GM21825 (cell line): ENCODE data around the gene CDYL2.

Experiments used
- ATAC-seq: cut with Tn5 transposase; IDR thresholded peaks from one replicate; pipeline ENCODE4 v1.9.1; 2021; ENCODE audit warnings: mild to moderate bottlenecking, moderate library complexity; ENCODE audit not compliant: unreplicated experiment

CDYL2 gene

DNA sequence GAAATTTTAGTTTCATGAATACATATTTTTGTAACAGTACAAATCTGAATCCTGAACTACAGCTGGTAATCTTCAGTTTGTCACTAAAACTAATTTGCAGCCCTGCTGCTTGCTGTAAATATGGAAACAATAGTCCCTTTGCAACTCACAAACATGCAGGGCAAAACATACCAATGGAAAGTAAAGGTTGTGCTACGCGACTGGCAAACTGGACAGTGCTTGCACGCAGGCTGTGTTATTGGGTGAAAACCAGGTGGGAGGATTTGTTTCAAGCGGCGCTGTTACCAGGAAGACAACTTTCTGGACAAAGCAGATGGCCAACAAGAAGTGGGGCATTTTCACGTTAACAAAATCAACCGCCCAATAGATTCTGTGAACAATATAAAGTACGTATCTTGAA lies 93.5 kb downstream of the CDYL2 start:
- no peak for ATAC-seq

DNA sequence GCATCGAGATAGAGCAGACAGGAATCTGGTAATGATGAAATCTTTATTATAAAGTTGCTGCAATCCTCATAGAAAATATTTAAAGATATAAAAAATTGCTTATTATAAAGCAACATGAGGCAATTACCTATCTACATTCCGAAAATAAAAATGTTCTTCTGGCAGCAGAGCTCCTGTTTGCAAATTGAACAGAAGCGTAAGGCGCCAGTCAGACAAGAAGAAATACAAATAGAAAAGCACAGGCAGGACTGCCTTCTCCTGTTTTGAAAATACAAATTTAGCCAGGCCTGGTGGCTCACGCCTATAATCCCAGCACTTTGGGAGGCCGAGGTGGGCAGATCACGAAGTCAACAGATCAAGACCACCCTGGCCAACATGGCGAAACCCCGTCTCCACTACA lies 95.6 kb downstream of the CDYL2 start:
- no peak for ATAC-seq

DNA sequence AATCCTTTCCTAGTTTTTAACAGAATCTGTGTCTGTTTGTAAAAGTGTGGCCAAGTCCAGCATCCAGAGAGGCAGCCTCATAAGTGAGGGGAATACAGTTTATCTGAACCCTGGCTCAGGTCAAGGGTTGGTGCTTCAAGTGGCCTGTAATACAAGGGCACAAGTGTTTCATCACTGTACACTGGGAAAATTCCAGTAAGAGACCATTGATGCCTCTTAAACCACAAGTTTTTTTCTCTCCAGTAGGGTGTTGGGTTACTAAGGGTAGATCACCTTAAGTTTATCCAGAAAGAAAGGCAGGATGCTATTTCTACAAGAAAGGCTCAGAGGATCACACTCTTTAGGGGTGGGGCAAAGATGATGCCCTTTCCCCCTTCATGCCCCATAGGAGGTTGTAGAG lies 96.7 kb downstream of the CDYL2 start:
- ATAC-seq: no peak

DNA sequence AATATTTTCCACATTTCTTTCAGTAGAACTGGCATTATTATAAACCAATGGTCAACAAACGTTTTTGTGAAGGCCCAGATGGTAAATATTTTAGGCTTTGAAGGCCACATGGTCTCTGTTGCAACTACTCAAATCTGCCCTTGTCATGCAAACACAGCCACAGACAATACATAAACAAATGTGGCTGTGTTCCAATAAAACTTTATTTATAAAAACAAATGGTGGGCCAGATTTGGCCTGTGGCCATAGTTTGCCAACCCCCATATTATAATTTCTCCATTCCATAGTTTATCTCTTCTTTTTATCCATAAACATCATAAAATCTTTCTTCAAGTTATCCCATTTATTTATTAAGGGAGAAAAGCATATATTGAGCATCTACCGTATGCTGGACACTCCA lies 98.8 kb downstream of the CDYL2 start:
- ATAC-seq: no peak

DNA sequence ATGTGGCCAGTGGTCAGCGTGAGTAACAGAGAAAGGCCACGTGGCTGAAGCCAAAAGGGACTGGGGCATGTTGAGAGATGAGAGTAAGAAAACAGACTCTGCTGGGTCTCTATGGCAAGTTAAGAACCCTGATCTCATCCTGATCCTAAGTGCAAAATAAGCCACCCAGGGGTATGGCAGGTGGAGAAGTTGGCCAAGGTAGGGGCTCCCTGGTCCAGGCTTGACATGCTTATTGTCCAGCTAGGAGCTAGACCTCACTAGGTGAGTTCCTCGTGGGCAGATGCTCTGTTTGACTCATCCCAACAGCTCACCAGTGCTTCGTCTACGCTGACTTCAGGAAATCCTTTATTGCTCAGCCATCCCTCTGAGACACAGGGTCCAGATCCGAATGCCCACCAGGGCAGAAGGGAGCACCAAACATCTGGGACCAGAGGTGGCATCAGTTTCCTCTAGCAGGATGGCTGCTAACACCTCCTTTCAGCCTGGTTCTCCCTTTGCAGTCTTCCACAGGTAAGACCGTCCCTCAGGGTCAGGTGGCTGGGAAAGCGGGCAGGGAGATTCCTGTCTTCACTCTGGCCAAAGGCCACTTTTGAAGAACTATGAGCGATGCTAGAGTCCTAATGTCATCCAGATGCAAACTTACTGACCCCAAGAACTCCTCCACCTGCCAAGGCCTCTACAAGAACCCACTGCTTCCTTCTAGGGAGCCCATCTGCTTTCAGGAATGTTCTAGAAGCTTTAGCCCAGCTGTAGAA lies 99.5 kb downstream of the CDYL2 start:
- ATAC-seq: no peak

DNA sequence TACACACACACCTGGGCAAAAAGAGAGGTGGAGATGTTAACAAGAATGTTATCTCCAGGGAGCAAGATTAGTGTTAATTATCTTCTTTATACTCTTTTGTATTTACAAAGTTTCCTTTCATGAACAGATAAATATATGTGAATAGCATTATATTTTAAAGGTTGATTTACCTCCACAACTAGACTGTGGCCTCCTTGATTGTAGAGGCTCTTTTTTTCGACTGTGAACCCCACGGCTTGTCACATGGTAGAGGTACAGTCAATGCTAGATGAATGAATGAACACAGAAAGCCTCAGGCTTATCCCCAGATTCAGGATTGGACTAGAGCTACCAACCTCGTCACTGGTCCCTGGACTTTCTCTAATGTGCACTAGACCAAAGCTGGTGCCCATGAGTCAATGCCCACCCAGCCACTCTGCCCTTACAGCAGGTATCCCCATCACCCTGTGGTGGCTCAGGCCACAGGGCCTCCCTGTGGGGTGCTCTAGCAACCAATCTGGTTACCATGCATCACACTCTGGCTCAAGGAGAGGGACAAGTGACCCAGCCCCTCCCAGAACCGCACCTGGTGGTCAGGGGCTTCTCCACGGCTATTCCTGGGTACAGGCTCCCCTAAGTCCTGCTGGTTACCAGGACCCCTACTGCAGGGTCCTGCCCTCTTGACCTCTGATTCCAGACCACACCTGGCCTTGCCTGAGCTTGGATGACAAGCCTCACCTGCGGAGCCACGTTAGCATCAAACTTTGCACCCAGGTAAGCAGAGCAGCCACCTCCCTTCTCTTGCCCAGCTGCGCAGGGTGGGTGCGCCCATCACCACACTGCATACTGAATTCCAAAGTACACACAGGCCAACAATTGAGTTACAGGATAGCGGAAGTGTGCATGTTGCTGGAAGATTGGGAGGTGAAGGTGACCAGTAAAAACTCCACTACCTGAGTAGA lies 101.0 kb downstream of the CDYL2 start:
- no peak for ATAC-seq

DNA sequence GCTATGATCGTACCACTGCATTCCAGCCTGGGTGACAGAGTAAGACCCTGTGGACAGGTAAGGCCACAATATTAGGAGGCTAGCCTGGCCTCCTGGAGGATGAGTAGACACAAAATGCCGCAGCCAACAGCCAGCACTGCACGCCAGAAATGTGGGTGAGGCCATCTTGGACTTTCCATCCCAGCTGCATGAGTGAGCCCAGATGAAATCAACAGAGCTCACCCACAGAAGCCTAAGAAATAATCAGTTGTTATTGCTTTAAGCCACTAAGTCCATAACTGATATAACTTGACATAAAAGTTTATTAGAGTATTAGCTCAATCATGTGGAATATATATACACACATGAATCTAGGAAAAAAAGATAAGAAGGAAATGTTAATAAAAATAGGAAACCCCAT lies 101.7 kb downstream of the CDYL2 start:
- ATAC-seq: no peak

DNA sequence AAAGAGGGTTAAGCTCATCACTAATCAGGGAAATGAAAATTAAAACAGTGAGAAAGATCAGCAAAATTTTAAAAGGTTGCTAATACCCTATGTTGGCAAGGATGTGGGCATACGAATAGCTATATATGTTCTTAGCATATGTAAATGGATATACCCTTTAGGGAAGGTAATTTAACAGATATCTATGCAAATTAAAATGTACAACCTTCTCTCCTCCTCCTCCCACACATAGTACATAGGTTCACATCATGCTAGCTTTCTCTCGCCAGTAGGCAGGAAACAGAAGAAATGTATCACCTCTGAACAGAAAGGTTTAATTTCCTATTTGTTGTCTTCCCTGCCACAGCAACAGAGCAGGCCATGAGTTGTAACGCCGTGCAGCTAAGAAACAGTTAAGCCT lies 103.8 kb downstream of the CDYL2 start:
- no peak for ATAC-seq

DNA sequence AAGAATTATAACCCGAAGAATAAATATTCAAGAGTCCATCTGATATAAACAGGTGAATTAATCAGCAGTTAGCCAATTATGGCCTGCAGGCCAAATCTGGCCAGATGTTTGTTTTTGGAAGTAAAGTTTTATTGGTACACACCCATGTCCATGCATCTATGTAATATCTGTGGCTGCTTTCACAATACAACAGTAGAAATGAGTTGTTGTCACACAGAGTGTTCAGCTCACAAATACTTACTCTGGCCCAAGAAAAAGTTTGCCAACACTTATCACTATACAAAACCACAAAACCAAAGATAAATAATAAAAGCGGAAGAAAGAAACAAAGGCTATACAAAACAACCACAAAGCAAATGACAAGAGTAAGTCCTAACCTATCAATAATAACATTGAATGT lies 109.4 kb downstream of the CDYL2 start:
- no peak for ATAC-seq

DNA sequence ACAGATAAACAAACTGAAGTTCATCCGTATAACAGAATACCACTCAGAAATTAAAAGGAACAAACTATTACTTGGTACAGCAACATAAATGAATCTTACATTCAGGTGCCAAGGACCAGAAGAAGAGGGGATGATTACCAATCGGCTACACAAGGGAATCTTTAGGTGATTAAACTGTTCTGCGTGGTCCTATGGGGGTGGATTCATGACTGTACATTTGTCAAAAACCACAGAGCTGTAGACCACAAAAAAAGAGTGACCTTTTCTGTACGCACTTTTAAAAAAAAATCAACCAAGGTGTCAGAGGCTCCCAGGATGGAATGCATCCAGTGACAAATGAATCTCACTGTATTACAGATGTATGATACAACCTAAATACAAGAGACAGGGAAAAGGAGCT lies 110.8 kb downstream of the CDYL2 start:
- no peak for ATAC-seq

DNA sequence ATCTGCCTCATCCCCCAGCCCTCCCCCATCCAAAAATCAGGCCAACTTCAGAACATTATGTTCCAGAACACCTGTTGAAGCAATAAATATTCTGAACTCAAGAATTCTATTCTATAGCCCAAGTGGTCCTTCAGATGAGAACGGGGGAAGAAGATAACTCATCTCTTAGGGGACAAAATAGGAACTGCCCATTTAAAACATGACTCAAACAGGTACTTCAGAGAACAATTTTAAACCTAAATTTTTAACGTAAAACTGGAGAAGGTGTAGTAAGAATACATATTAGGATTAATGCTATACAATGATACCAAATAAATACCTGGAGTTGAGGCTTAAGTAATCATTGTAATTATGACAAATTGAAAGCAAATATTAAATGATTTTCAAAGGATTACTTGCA lies 112.1 kb downstream of the CDYL2 start:
- ATAC-seq: no peak

DNA sequence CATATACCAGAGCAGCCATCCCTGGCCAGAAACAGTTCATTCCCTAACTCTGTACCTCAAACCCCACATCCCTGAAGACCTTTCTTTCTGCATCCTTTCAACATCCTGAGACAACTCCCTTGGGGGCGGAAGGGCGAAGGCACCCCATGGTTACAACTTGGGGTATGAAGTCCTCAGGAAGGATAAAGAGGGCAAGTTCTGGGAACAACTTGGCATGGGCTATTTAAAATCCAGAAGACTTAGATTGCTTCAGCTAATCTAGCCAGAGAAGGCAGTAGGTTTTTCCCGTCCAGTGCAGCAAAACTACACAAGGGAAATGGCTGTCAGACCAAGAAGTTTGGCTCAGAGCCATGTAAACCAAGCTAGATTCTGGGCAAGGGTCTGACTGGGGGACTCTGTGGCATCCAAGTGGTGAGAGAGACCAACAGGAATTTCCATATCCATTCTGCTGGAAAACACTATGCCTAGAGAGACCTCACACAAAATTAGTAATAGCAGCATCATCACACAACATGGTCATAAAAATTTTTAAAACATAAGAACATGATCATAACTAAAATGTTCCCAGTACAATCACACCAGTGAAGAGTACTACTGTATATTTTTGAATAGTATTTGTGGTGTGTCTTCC lies 113.2 kb downstream of the CDYL2 start:
- ATAC-seq: no peak

DNA sequence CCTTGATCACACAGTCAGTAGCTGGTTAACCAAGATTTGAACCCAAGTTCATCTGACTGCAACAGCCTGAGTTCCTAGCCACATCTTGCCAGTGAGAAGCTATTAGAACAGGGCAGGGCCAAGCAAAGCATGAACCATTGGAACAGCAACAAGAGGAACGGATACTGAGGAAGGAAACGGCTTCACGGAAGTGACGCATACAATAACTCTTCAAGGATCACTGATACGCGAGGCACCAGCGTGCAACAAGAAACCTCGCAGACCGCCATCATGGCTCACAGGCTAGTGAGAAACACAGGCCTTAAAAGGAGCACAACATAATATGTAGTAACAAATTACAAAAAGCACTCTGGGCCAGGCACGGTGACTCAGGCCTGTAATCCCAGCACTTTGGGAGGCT lies 114.9 kb downstream of the CDYL2 start:
- no peak for ATAC-seq

DNA sequence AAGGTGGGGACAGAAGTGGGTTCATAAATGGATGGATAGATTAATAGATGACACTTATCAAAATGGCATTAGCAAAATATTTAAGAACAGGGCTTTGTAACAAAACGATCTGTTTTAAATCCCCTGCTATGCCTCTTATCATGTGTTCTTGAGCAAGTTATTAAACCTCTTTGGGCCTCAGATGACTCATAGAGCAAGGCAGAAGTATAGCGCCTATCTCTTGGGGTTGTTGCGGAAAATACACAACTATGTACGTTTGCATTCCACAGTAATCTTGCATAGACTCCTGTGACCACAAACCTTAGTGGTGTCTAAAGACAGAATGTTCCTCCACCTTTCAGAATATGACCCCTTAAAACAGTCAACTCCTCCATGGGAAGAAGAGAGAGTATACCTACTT lies 116.8 kb downstream of the CDYL2 start:
- ATAC-seq: no peak

DNA sequence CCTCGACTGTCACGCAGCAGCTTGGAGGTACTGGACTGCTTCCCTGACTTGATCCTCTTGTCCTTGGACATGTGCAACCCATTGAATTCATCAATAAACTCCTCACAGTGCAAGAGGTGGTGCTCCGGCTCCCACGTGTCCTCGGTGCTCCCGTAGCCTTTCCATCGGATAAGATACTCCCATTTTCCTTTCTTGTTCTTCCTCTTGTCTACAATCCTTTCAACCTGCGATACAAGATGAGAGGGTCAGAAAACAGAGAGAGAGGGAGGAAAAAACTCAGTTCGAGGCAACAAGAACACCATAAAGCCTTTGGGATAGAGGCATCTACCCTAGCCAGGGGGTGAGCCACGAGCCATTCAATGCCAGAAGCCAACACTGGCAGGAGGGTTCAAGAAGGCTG lies 119.5 kb downstream of the CDYL2 start:
- ATAC-seq: no peak

DNA sequence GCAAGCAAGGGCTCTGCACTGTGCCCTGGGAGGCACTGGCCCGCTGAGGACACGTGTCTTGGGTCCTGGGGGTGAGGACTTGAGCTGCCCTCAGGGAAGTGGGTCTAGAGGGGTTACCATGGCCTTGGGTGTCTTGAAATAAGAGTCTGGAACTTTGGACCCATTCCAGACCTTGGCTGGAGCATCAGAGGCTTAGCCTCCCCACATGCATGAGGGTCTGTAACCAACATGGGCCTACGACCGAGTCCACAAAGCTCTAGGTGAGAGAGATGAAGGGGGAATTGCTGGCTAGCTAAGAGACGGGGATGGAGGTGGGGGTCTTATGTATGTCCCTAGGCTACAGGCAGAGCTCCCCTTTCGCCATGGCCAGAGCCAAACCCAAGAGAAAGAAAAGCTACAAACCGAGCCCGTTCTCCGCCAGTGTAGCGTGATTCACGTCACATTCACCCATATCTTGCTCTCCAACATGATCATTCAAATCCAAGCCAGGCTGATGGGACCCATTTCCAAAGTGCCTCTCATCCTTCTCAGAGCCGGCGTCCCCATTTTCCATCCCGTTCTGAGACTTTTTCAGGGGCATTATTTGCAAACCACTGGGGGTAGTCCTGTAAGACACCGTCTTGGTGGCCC lies 120.1 kb downstream of the CDYL2 start:
- ATAC-seq: no peak

DNA sequence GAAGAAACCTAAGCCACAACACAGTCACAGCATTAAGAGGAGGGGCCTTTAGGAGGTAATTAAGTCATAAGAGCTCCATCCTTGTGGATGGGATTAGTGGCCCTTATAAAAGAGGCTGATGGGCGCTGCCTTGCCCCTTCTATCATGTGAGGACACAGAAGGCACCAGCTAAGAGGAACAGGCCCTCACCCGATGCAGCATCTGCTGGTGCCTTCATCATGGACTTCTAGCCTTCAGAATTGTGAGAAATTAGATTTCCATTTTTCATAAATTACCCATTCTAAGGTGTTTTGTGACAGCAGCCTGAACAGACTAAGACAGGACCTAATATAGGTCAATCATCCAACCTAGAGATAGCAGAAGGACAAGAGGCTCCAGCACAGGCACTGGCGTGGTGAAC lies 120.8 kb downstream of the CDYL2 start:
- no peak for ATAC-seq

DNA sequence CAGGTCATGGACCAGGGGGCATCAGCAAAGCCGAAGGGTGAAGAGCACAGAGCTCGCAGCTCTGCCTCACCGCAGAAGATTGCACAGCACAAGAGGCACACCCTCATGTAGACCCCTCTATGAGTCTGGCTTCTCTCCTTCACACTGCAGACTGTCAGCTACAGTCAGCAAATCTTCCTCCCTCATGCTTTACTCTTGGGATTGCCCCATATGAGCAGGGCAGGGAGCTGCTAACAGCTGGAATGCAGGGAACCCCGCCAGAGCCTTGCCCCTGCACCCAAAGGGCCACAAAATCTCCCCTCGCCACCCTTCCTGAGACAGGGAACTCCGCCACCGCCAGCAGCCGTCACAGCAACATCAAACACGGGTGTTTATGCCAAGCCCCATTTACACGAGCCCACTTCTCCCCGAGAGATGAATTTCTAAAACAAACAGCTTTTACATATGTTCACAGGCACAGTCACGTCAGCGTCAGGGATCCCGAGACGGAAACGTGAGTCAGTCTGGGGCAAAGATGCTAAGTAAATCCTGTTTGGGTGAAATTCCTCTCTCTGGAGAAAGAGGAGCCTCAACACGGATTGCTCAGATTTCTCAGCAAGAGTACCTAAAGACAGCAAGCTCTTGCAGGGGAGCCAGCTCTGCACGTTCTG lies 121.9 kb downstream of the CDYL2 start:
- no peak for ATAC-seq

DNA sequence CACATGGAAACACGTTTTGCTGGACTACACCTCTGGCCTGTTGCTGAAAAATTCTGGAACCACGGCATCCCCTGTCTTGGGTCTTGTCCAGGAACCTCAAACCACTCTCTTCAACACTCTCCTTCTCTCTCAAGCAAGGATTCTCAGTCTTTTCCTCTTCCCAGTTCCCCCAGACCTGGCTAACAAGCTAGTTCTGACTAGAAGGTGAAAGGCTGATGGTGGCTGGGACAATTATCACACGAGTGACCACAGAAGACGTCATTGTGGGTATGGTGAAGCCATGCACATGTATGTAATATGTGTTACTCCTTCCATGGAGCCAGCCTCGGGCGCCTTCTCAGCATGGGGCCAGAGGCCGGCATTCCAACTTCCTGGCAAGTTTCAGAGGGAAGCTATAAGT lies 123.0 kb downstream of the CDYL2 start:
- ATAC-seq: no peak

DNA sequence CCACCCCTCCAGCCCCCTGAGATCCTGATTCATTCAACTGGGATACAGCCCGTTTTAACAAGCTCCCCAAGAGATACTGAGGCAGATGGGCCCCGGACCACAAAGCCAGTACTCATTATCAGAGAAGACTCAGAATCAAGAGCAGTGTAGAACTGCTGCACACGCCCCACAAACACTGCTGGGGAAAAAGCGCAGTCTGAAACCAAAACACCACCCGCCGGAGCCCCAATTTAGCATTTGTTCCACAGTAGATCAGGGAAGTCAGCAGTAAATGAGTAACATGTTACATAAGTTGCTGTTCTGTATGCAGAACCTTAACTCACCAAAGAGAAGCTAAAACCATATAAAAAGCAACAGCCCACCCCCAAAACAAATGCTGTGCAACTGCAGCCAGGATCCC lies 123.6 kb downstream of the CDYL2 start:
- ATAC-seq: no peak

DNA sequence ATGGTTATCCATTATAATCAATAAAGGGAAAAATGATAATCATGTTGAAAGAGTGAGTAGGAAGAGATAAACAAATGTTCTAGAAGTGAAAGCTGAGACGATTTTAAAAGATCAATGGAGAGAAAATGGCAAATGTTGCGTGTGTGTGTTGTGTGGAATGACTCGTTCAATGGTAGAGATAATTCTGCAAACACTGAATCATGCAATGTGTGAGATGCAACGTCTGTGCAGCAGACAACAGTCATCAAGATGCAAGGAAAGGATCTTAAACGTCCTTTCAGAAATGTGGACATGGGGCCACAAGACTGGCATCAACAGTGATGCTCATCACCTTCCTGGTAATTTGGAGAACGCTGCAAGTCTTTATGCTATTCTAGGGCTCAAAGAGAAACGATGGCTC lies 124.4 kb downstream of the CDYL2 start:
- no peak for ATAC-seq
